ENCODE measurements around the gene E2F2.

GRCh38 chr1:23559136-23559984 lies 28.3 kb upstream of the E2F2 start, which contains the start of gene ID3:
- TF ChIP-seq CTCF (IDR thresholded peaks at IDR 0.05 in 8 of 11, conservative IDR thresholded peaks at IDR 0.05 in 3 of 11): peak in 2 of 11 experiments; percentile 11 to 18
- TF ChIP-seq POLR2A (IDR thresholded peaks at IDR 0.05): peak; percentile 79 to 97 (median 89)

Data from spleen (tissue), 7 donors.